Gastroesophageal sphincter (tissue), 4 donors: ENCODE results near the gene PTPRD. TPM values are rescaled to one million over a fixed set of nuclear protein-coding genes. Genes with fewer than 3 reads are reported as not detected.

Experiments
- ATAC-seq: fragments of 150-250 bp; one replicate; pipeline ENCODE4 v1.9.1; 2016; ENCODE audit warnings: mild to moderate bottlenecking, moderate library complexity
- H3K27ac ChIP-seq, 4 donors: fragments of 200-600 bp; sonication (generic) in 3 of 4; 1 replicate in 3 of 4; 2 replicates in 1 of 4; pipeline ENCODE4 v1.5.1; 2016 to 2019
- H3K27me3 ChIP-seq: fragments of 200-600 bp; sonication (generic); one replicate; pipeline ENCODE4 v1.5.1; 2019
- H3K36me3 ChIP-seq, 2 donors: fragments of 200-600 bp; sonication (generic); one replicate each; pipeline ENCODE4 v1.5.1; 2019; ENCODE audit warnings: control low read depth in 1 of 2
- H3K4me1 ChIP-seq, 3 donors: fragments of 200-600 bp; sonication (generic); 1 replicate in 2 of 3; 2 replicates in 1 of 3; pipeline ENCODE4 v1.5.1; 2016 to 2019; ENCODE audit warnings: control low read depth in 2 of 3
- H3K4me3 ChIP-seq, 2 donors: fragments of 200-600 bp; sonication (generic); one replicate each; pipeline ENCODE4 v1.5.1; 2019; ENCODE audit warnings: mild to moderate bottlenecking in 1 of 2, moderate library complexity in 1 of 2
- H3K9me3 ChIP-seq, 3 donors: fragments of 200-600 bp; sonication (generic); one replicate each; pipeline ENCODE4 v1.5.1; 2017 to 2019; ENCODE audit warnings: control low read depth in 2 of 3
- EP300 ChIP-seq: sonication (generic); formaldehyde crosslinking; IDR thresholded peaks from one replicate; pipeline ENCODE4 v1.6.1; 2017; ENCODE audit warnings: antibody characterized with exemption, mild to moderate bottlenecking
- POLR2A ChIP-seq, 2 donors: fragments of 450-650 bp; IDR thresholded peaks; one replicate each; pipeline ENCODE4 v1.6.1; 2017; ENCODE audit warnings: antibody characterized with exemption in 2 of 2, mild to moderate bottlenecking in 2 of 2, moderate library complexity in 1 of 2
- POLR2AphosphoS5 ChIP-seq: sonication (generic); formaldehyde crosslinking; IDR thresholded peaks from one replicate; pipeline ENCODE4 v1.6.1; 2017; ENCODE audit warnings: antibody characterized with exemption
- WGBS, 2 donors: methylation state at CpG; one replicate each; pipeline ENCODE4 v1.1.5; 2018; ENCODE audit warnings: low coverage in 1 of 2; 5-methylcytosine and 5-hydroxymethylcytosine counted together
- total RNA-seq, 4 donors: library from RNA; depleted of rRNA; stranded (reverse); fragments of >200 nt; gene quantifications; one replicate each; pipeline ENCODE4 v1.1.0, GENCODE V29; 2016
- TF ChIP-seq, protein P1 (sequence below), 4 experiments: fragments of 200-600 bp in 2 of 4; fragments of 450-650 bp in 2 of 4; sonication (generic) in 1 of 4; IDR thresholded peaks; one replicate each; pipeline ENCODE4 v1.5.1; 2017 to 2019; ENCODE audit warnings: antibody characterized with exemption in 4 of 4, mild to moderate bottlenecking in 2 of 4, moderate library complexity in 2 of 4

The PTPRD gene
- total RNA-seq, 4 donors from 2014 or later = 3.5 to 53.9 (median 15.8) TPM

DNA sequence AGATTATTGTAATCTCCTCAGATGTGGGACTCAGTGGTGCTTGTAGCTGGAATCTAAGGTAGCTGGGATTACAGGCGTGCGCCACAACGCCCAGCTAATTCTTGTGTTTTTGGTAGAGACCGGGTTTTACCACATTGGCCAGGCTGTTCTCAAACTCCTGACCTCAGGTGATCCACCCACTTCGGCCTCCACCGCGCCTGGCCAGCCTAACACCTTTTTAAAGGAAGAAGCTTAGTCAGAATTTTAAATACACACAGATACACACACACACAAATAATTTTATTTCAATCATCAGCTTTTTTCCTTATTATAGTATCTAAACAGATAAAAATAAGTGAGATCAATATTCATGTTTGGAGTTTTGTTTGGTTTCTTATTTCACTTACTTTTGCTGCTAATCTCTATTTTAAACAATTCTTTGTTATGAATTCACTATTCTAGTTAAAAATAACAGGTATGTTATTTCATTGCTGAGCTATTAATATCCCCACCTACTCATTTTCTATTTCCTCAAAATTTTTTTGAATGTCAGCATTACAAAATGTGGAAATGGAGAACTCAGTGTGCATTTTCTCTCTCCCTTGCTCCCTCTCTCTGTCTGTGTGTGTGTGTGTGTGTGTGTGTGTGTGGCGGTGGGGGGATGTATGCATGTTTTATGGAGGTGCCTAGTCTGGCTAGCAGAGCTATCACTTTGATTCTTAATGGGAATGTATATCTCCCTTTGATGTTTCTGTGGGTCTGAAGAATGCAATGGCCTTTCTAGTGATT, 1852.6 kb downstream of the PTPRD start:
- TF ChIP-seq POLR2A (IDR thresholded peaks at IDR 0.05) (no peak), POLR2AphosphoS5 (no peak), EP300 (no peak)
- TF ChIP-seq, protein P1, sequence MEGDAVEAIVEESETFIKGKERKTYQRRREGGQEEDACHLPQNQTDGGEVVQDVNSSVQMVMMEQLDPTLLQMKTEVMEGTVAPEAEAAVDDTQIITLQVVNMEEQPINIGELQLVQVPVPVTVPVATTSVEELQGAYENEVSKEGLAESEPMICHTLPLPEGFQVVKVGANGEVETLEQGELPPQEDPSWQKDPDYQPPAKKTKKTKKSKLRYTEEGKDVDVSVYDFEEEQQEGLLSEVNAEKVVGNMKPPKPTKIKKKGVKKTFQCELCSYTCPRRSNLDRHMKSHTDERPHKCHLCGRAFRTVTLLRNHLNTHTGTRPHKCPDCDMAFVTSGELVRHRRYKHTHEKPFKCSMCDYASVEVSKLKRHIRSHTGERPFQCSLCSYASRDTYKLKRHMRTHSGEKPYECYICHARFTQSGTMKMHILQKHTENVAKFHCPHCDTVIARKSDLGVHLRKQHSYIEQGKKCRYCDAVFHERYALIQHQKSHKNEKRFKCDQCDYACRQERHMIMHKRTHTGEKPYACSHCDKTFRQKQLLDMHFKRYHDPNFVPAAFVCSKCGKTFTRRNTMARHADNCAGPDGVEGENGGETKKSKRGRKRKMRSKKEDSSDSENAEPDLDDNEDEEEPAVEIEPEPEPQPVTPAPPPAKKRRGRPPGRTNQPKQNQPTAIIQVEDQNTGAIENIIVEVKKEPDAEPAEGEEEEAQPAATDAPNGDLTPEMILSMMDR (IDR thresholded peaks at IDR 0.05) = no peak
- Histone ChIP-seq H3K36me3 (no peaks in the 10 kb centered on the region), H3K27ac (no peak overlapping the region), H3K27me3 (no peaks in the 10 kb centered on the region), H3K4me3 (no peak overlapping the region), H3K4me1 (no peaks in the 10 kb centered on the region), H3K9me3 (no peaks in the 10 kb centered on the region)
- WGBS, 2 donors = 80 to 85% methylated on average over 1 to 8 of the region's 8 CpGs
- ATAC-seq = no peak

DNA sequence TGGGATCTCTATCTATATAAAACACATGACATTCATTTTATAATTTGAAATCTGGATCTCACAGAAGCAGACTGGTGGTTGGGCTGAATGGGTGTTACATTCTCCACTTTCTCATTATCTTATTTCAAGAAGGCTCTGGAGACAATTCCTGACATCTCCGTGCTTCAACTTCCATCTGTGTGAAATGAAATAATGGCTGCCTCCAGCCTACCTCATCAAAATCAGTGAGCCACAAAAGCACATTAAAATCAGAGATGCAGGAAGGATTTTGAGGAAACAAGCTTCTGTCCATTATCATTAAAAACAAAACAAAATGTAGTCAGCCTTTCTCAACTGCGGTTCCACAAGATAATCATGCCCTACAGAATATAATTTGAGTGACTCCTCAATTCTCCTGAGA, 1854.9 kb downstream of the PTPRD start:
- Histone ChIP-seq H3K36me3 (no peaks in the 10 kb centered on the region), H3K27me3 (no peaks in the 10 kb centered on the region), H3K4me1 (no peaks in the 10 kb centered on the region), H3K4me3 (no peak overlapping the region), H3K9me3 (no peaks in the 10 kb centered on the region), H3K27ac (no peak overlapping the region)
- 88% methylated on average over 1 to 2 of the region's 2 CpGs for WGBS, 2 donors
- TF ChIP-seq POLR2A (IDR thresholded peaks at IDR 0.05) (no peak), EP300 (no peak), POLR2AphosphoS5 (no peak)
- TF ChIP-seq, protein P1 (IDR thresholded peaks at IDR 0.05) = no peak
- no peak for ATAC-seq

DNA sequence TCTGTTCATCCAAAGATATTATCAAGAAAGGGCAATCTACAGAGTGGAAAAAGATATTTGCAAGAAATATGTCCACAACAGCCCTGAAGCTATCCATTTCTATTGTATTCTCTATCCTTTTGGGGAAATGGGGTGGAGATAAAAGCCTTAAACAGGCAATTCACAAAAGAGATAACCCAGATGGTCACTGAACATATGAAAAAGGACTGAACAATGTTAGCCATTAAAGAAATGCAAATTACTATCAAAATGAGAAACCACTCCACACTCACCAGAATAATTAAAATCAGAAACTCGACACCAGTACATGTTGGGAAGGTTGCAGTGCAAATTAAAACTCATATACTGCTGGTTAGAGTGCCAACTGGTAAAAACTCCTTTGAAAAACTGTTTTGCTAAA, 1858.1 kb downstream of the PTPRD start:
- H3K27me3 ChIP-seq = no peaks in the 10 kb centered on the region
- no peaks in the 10 kb centered on the region for H3K9me3 ChIP-seq
- no peaks in the 10 kb centered on the region for H3K36me3 ChIP-seq
- no peak overlapping the region for H3K27ac ChIP-seq
- TF ChIP-seq POLR2A (IDR thresholded peaks at IDR 0.05) (no peak), EP300 (no peak), POLR2AphosphoS5 (no peak)
- TF ChIP-seq, protein P1 (IDR thresholded peaks at IDR 0.05) = no peak
- no peak overlapping the region for H3K4me3 ChIP-seq
- ATAC-seq = no peak
- WGBS, 2 donors = 71 to 100% methylated on average over 1 of the region's 1 CpG
- no peaks in the 10 kb centered on the region for H3K4me1 ChIP-seq

DNA sequence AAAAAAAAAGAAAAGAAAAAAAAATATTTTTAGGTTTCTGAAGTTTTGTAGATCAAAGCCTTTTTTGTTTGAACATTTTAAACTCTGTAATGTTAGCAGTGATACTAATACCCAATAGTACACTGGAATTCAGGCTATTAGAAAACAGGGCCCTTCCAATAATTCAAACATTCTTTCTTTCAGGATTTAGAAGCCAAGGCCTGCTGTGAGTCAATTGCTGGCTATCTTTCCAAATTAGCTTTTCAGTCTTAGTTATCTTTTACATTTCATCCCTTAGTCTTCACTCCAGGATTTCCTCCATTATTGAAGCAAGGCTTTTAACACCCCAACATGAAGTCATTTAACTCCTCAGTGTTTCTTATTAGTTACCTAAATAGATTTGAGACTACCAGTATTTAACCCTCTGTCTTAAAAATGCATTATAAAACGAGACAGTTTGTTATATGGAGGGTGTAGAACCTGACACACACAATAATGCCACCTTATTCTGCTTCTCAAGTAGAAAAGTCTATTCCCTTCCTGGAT, 1861.3 kb downstream of the PTPRD start:
- Histone ChIP-seq H3K27ac (no peak overlapping the region), H3K4me3 (no peak overlapping the region), H3K4me1 (no peaks in the 10 kb centered on the region), H3K9me3 (no peaks in the 10 kb centered on the region), H3K27me3 (no peaks in the 10 kb centered on the region), H3K36me3 (no peaks in the 10 kb centered on the region)
- TF ChIP-seq, protein P1 (IDR thresholded peaks at IDR 0.05) = no peak
- no peak for TF ChIP-seq POLR2A (IDR thresholded peaks at IDR 0.05)
- no peak for TF ChIP-seq EP300
- TF ChIP-seq POLR2AphosphoS5 = no peak
- WGBS, 2 donors = 73% methylated on average over 1 of the region's 1 CpG
- no peak for ATAC-seq

DNA sequence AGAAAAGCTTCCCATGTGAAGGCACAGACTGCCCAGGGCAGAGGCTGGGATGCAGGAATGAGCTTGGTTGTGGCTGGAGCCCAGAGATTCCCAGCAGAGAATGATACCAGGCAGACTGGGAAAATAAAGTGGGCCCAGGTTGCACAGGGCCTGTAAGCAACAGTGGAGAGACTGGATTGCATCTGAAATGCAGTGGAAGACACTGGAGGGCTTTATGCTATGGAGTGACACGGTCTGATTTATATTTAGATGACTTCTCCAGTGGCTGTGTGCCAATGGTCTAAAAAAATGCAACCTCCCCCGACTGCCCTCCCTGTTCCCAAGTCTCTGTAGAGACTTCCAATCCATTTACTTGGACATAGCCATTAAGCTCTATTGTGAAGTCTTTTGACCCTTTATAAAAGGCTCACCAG, 1862.2 kb downstream of the PTPRD start:
- Histone ChIP-seq H3K27ac (no peak overlapping the region), H3K4me3 (no peak overlapping the region), H3K4me1 (no peaks in the 10 kb centered on the region), H3K36me3 (no peaks in the 10 kb centered on the region), H3K9me3 (no peaks in the 10 kb centered on the region), H3K27me3 (no peaks in the 10 kb centered on the region)
- WGBS, 2 donors = 0 to 14% methylated on average over 2 of the region's 2 CpGs
- ATAC-seq = no peak
- TF ChIP-seq EP300 (no peak), POLR2AphosphoS5 (no peak), POLR2A (IDR thresholded peaks at IDR 0.05) (no peak)
- TF ChIP-seq, protein P1 (IDR thresholded peaks at IDR 0.05) = no peak
